H9 (cell line): ENCODE data around the gene APP. TPM values are rescaled to one million over a fixed set of nuclear protein-coding genes. Genes with fewer than 3 reads are reported as not detected.

Experiments
- DNase-seq: peaks from one replicate; pipeline ENCODE4 v3.0.0-alpha.2; 2017
- H2AFZ ChIP-seq: one replicate; pipeline ENCODE4 v1.6.1; 2013; ENCODE audit warnings: mild to moderate bottlenecking, low read length, control low read depth, moderate library complexity
- H2AK5ac ChIP-seq: 2 replicates; pipeline ENCODE4 v1.6.1; 2013; ENCODE audit warnings: low read length, control low read depth, mixed read lengths; ENCODE audit not compliant: insufficient read length
- H2BK120ac ChIP-seq: one replicate; pipeline ENCODE4 v1.6.1; 2013; ENCODE audit warnings: low read depth, mild to moderate bottlenecking, low read length, control low read depth, inconsistent platforms; ENCODE audit not compliant: poor library complexity, severe bottlenecking
- H2BK12ac ChIP-seq: 2 replicates; pipeline ENCODE4 v1.6.1; 2013; ENCODE audit warnings: low read length, control low read depth, mixed read lengths, low read depth; ENCODE audit not compliant: insufficient read length
- H2BK15ac ChIP-seq: 2 replicates; pipeline ENCODE4 v1.6.1; 2013; ENCODE audit warnings: low read depth, low read length, control low read depth
- H2BK20ac ChIP-seq: one replicate; pipeline ENCODE4 v1.6.1; 2013; ENCODE audit warnings: low read depth, mild to moderate bottlenecking, low read length, control low read depth, inconsistent platforms; ENCODE audit not compliant: poor library complexity, severe bottlenecking
- H2BK5ac ChIP-seq: 2 replicates; pipeline ENCODE4 v1.6.1; 2013; ENCODE audit warnings: low read length, control low read depth, mixed read lengths; ENCODE audit not compliant: insufficient read length
- H3K14ac ChIP-seq: 2 replicates; pipeline ENCODE4 v1.6.1; 2013; ENCODE audit warnings: low read length, control low read depth; ENCODE audit not compliant: insufficient read depth
- H3K18ac ChIP-seq: 2 replicates; pipeline ENCODE4 v1.6.1; 2013; ENCODE audit warnings: low read depth, mild to moderate bottlenecking, mixed read lengths, low read length, control low read depth; ENCODE audit not compliant: insufficient read length
- H3K23ac ChIP-seq: 2 replicates; pipeline ENCODE4 v1.6.1; 2013; ENCODE audit warnings: low read length, control low read depth, mixed read lengths, low read depth; ENCODE audit not compliant: insufficient read length
- H3K23me2 ChIP-seq: 2 replicates; pipeline ENCODE4 v1.6.1; 2013; ENCODE audit warnings: low read depth, mild to moderate bottlenecking, mixed read lengths, low read length, control low read depth; ENCODE audit not compliant: insufficient read length, poor library complexity, severe bottlenecking
- H3K27ac ChIP-seq: 2 replicates; pipeline ENCODE4 v1.5.1; 2013; ENCODE audit warnings: low read length, control low read depth, mixed read lengths, low read depth; ENCODE audit not compliant: insufficient read length
- H3K27me3 ChIP-seq: 2 replicates; pipeline ENCODE4 v1.6.1; 2013; ENCODE audit warnings: low read length, control low read depth, inconsistent platforms; ENCODE audit not compliant: insufficient read depth
- H3K4ac ChIP-seq: 2 replicates; pipeline ENCODE4 v1.6.1; 2013; ENCODE audit warnings: low read depth, mild to moderate bottlenecking, control low read depth, inconsistent platforms, low read length, moderate library complexity
- H3K4me1 ChIP-seq: 2 replicates; pipeline ENCODE4 v1.6.1; 2013; ENCODE audit warnings: low read length, control low read depth, inconsistent platforms; ENCODE audit not compliant: insufficient read depth
- H3K4me2 ChIP-seq: 2 replicates; pipeline ENCODE4 v1.6.1; 2013; ENCODE audit warnings: low read length, control low read depth, mixed read lengths; ENCODE audit not compliant: insufficient read length, insufficient read depth
- H3K56ac ChIP-seq: 2 replicates; pipeline ENCODE4 v1.6.1; 2013; ENCODE audit warnings: low read depth, mild to moderate bottlenecking, mixed read lengths, low read length, control low read depth; ENCODE audit not compliant: insufficient read length
- H3K79me1 ChIP-seq: 2 replicates; pipeline ENCODE4 v1.6.1; 2013; ENCODE audit warnings: low read depth, mild to moderate bottlenecking, moderate library complexity, low read length, control low read depth, inconsistent platforms; ENCODE audit not compliant: insufficient read depth, poor library complexity, severe bottlenecking
- H3K79me2 ChIP-seq: 2 replicates; pipeline ENCODE4 v1.6.1; 2013; ENCODE audit warnings: low read length, control low read depth, inconsistent platforms; ENCODE audit not compliant: insufficient read depth
- H3K9ac ChIP-seq: 2 replicates; pipeline ENCODE4 v1.6.1; 2013; ENCODE audit warnings: low read length, control low read depth, mixed read lengths; ENCODE audit not compliant: insufficient read length; ENCODE audit errors: extremely low read depth
- H3K9me3 ChIP-seq: one replicate; pipeline ENCODE4 v1.6.1; 2013; ENCODE audit warnings: low read depth, low read length, inconsistent platforms; ENCODE audit not compliant: control insufficient read depth
- H3T11ph ChIP-seq: one replicate; pipeline ENCODE4 v1.6.1; 2013; ENCODE audit warnings: mild to moderate bottlenecking, low read length, control low read depth, inconsistent platforms
- H4K20me1 ChIP-seq: one replicate; pipeline ENCODE4 v1.6.1; 2013; ENCODE audit not compliant: control insufficient read depth, insufficient read length, insufficient read depth
- H4K5ac ChIP-seq: 2 replicates; pipeline ENCODE4 v1.6.1; 2013; ENCODE audit warnings: low read depth, mild to moderate bottlenecking, mixed read lengths, low read length, control low read depth; ENCODE audit not compliant: insufficient read length
- H4K8ac ChIP-seq: replicated peaks from 2 replicates; pipeline ENCODE4 v1.6.1; 2013; ENCODE audit warnings: low read length, control low read depth, mixed read lengths, low read depth; ENCODE audit not compliant: insufficient read length
- H4K91ac ChIP-seq: 2 replicates; pipeline ENCODE4 v1.6.1; 2013; ENCODE audit warnings: low read depth, mild to moderate bottlenecking, moderate library complexity, mixed read lengths, low read length, control low read depth; ENCODE audit not compliant: insufficient read length
- H3K27ac Mint-ChIP-seq, 3 experiments: 2 replicates in 2 of 3; 3 replicates in 1 of 3; pipeline ENCODE4 v1.8.0; 2020 to 2021; ENCODE audit warnings: mixed read lengths in 3 of 3, mild to moderate bottlenecking in 1 of 3, moderate library complexity in 1 of 3
- H3K27me3 Mint-ChIP-seq: 2 replicates; pipeline ENCODE4 v1.8.0; 2021; ENCODE audit warnings: low read depth, mild to moderate bottlenecking, moderate library complexity, mixed read lengths
- H3K36me3 Mint-ChIP-seq, 3 experiments: 2 replicates in 2 of 3; 3 replicates in 1 of 3; pipeline ENCODE4 v1.8.0; 2020 to 2021; ENCODE audit warnings: low read depth in 3 of 3, mixed read lengths in 3 of 3; ENCODE audit not compliant: insufficient read depth in 1 of 3
- H3K4me1 Mint-ChIP-seq, 2 experiments: 2 replicates each; pipeline ENCODE4 v1.8.0; 2020; ENCODE audit warnings: mixed read lengths in 2 of 2
- H3K4me3 Mint-ChIP-seq, 2 experiments: 2 replicates in 1 of 2; 3 replicates in 1 of 2; pipeline ENCODE4 v1.8.0; 2020 to 2021; ENCODE audit warnings: mild to moderate bottlenecking in 2 of 2, mixed read lengths in 2 of 2, moderate library complexity in 1 of 2
- H3K9me3 Mint-ChIP-seq, 2 experiments: 2 replicates in 1 of 2; 3 replicates in 1 of 2; pipeline ENCODE4 v1.8.0; 2020; ENCODE audit warnings: mild to moderate bottlenecking in 2 of 2, mixed read lengths in 2 of 2, moderate library complexity in 1 of 2
- WGBS: extraction: QIAGEN DNeasy Blood & Tissue Kit; methylation state at CpG from one replicate; pipeline ENCODE4 v1.1.7; 2013; ENCODE audit warnings: missing lambda C conversion rate, low lambda C conversion rate, mixed read lengths; ENCODE audit not compliant: insufficient read length; ENCODE audit errors: extremely low coverage; 5-methylcytosine and 5-hydroxymethylcytosine counted together
- total RNA-seq: library from RNA; stranded (reverse); gene quantifications from 2 replicates; pipeline ENCODE4 v1.2.1, GENCODE V29; 2021
- TF ChIP-seq, protein P1 (sequence below): fragments of 200-600 bp; sonication (generic); conservative IDR thresholded peaks from 3 replicates; pipeline ENCODE4 v1.8.0; 2021; ENCODE audit warnings: antibody characterized with exemption, mild to moderate bottlenecking

The APP gene
- total RNA-seq, 1 experiment from 2014 or later, result 380 TPM

DNA sequence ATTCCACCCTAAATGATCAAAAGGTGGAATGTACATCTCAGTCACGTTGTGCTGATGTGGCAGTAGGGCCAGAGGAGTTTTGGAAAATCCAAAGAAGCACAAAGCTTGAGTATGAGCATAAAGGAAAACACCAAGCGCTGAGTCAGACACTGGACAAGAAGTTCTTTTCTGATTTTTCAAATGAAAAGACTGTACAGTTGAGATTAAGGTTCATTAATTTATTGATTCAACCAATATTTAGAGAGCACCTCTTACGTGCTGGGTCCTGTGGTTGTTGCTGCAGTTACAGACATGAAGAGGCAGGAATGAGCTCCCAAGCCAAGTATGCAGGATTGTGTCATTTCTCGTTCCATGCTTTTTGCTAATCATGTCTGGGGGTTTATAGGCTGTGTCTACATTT, 28.9 kb upstream of the APP start:
- WGBS, result no CpG with 5 or more reads among the region's 4 CpGs
- no peak overlapping the region for H2AFZ ChIP-seq
- Mint-ChIP-seq H3K4me3 (no peak overlapping the region), H3K27me3 (no peaks in the 10 kb centered on the region), H3K36me3 (no peaks in the 10 kb centered on the region), H3K9me3 (no peaks in the 10 kb centered on the region), H3K27ac (no peak overlapping the region), H3K4me1 (no peaks in the 10 kb centered on the region)
- no peak overlapping the region for H2BK20ac ChIP-seq
- H3K23me2 ChIP-seq, result no peaks in the 10 kb centered on the region
- H3K9ac ChIP-seq, result no peak overlapping the region
- no peaks in the 10 kb centered on the region for H4K20me1 ChIP-seq
- H4K5ac ChIP-seq, result no peak overlapping the region
- H4K91ac ChIP-seq, result no peak overlapping the region
- no peak for DNase-seq
- H2AK5ac ChIP-seq, result no peak overlapping the region
- H2BK12ac ChIP-seq, result no peak overlapping the region
- TF ChIP-seq, protein P1, sequence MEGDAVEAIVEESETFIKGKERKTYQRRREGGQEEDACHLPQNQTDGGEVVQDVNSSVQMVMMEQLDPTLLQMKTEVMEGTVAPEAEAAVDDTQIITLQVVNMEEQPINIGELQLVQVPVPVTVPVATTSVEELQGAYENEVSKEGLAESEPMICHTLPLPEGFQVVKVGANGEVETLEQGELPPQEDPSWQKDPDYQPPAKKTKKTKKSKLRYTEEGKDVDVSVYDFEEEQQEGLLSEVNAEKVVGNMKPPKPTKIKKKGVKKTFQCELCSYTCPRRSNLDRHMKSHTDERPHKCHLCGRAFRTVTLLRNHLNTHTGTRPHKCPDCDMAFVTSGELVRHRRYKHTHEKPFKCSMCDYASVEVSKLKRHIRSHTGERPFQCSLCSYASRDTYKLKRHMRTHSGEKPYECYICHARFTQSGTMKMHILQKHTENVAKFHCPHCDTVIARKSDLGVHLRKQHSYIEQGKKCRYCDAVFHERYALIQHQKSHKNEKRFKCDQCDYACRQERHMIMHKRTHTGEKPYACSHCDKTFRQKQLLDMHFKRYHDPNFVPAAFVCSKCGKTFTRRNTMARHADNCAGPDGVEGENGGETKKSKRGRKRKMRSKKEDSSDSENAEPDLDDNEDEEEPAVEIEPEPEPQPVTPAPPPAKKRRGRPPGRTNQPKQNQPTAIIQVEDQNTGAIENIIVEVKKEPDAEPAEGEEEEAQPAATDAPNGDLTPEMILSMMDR, result no peak
- no peaks in the 10 kb centered on the region for H3K27me3 ChIP-seq
- H2BK5ac ChIP-seq, result no peak overlapping the region
- H3T11ph ChIP-seq, result no peak overlapping the region
- no peak overlapping the region for H2BK120ac ChIP-seq
- H3K9me3 ChIP-seq, result no peaks in the 10 kb centered on the region
- H3K27ac ChIP-seq, result no peak overlapping the region
- H3K4me2 ChIP-seq, result no peak overlapping the region
- H2BK15ac ChIP-seq, result no peak overlapping the region
- no peak overlapping the region for H4K8ac ChIP-seq
- no peak overlapping the region for H3K18ac ChIP-seq
- no peak overlapping the region for H3K23ac ChIP-seq
- H3K4me1 ChIP-seq, result no peaks in the 10 kb centered on the region
- no peak overlapping the region for H3K14ac ChIP-seq
- H3K79me2 ChIP-seq, result no peaks in the 10 kb centered on the region
- H3K56ac ChIP-seq, result no peak overlapping the region
- no peaks in the 10 kb centered on the region for H3K79me1 ChIP-seq
- no peak overlapping the region for H3K4ac ChIP-seq
